LNCAP (cell line): Measurements from ENCODE around the gene DNAJC8.

Experiments used
- TF ChIP-seq, protein P1 (sequence below): fragments of 450-650 bp; IDR thresholded peaks from 2 replicates; pipeline ENCODE4 v1.5.1; 2017; ENCODE audit warnings: mild to moderate bottlenecking

Gene DNAJC8

DNA sequence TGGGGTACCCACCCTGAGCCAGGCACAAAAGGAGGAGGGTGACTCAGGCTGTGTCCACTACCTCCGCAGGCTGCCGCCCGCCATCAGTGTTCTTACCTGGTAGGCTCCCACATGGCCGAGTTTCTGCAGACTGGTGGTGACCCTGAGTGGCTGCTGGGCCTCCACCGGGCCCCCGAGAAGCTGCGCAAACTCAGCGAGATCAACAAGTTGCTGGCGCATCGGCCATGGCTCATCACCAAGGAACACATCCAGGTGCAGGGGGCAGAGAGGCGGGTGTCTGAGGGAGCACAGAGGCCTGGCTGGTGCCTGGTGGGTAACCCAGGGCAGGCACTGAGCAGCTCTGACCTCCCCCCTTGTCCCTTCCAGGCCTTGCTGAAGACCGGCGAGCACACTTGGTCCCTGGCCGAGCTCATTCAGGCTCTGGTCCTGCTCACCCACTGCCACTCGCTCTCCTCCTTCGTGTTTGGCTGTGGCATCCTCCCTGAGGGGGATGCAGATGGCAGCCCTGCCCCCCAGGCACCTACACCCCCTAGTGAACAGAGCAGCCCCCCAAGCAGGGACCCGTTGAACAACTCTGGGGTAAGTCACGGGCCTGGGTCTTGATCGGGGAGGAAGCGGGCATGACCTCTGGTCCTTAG lies 39.5 kb upstream of the DNAJC8 start:
- TF ChIP-seq, protein P1, sequence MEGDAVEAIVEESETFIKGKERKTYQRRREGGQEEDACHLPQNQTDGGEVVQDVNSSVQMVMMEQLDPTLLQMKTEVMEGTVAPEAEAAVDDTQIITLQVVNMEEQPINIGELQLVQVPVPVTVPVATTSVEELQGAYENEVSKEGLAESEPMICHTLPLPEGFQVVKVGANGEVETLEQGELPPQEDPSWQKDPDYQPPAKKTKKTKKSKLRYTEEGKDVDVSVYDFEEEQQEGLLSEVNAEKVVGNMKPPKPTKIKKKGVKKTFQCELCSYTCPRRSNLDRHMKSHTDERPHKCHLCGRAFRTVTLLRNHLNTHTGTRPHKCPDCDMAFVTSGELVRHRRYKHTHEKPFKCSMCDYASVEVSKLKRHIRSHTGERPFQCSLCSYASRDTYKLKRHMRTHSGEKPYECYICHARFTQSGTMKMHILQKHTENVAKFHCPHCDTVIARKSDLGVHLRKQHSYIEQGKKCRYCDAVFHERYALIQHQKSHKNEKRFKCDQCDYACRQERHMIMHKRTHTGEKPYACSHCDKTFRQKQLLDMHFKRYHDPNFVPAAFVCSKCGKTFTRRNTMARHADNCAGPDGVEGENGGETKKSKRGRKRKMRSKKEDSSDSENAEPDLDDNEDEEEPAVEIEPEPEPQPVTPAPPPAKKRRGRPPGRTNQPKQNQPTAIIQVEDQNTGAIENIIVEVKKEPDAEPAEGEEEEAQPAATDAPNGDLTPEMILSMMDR = no peak

DNA sequence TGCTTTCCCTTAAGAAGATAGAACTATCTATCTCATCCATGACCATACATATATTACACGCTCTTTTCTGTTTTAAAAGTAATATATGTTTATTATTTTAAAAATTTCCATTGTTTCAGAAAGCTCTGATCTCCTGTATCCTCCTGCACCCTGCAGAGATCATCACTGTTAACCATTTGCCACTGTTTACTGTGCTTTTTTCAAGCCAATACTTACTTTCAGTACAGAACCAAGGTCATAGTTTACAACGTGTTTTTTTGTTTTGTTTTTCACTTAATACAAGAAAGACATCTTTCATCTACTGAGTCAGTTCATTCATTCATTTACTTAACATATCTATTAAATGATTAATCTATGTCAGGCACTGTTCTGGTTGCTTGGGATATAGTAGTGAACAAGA lies 36.7 kb upstream of the DNAJC8 start:
- TF ChIP-seq, protein P1 = no peak

DNA sequence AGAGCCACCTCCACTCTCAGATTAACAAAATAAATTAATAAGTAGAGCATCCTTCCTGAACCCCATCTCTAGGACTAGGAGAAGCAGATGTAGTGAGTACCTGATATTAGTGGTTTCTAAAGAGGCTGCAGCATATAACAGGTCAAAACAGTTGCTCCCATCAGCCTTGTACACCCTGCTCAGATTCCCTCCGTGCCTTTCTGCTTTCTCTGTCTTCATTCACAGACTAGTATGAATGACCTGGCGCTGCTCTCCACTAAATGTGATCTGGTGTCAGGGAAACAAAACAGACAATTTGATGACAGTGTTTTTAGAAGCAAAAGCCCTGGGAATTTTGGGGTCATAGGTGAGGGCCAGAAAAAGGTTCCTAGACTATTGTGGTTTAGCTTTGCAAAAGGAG lies 34.8 kb upstream of the DNAJC8 start:
- TF ChIP-seq, protein P1 = no peak

DNA sequence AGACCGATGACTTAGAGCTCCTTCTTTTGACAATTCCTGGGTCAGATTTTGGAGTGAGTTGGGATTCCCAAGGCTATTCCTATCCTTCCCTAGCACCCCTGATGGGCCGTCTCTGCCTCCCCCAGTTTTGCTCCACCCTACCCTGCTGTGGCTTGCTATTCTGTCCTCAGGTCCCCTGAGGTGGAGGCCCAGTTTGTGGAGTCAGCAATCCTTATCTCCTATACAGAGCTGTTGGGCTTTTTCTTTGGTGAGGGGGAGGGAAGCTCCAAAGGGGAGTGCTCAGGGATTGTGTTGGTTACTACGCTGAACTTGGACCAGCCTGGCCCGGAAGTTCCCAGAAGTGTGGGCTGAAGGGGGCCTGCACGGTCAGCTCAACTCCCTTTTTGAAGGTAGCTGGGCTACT lies 34.1 kb upstream of the DNAJC8 start:
- TF ChIP-seq, protein P1 = no peak

DNA sequence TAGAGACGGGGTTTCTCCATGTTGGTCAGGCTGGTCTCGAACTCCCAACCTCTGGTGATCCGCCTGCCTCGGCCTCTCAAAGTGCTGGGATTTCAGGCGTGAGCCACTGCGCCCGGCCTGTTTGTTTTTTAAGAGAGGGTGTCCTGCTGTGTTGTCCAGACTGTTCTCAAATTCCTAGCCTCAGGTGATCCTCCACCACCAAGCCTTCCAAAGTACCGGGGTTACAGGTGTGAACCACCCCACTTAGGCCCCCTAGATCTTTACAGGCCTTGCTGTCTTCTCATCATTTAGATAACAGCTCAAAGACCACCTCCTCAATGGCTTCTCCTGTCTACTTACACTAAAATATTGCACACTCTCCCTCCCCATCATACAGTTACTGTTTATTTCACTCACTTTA lies 32.7 kb upstream of the DNAJC8 start:
- TF ChIP-seq, protein P1 = no peak

DNA sequence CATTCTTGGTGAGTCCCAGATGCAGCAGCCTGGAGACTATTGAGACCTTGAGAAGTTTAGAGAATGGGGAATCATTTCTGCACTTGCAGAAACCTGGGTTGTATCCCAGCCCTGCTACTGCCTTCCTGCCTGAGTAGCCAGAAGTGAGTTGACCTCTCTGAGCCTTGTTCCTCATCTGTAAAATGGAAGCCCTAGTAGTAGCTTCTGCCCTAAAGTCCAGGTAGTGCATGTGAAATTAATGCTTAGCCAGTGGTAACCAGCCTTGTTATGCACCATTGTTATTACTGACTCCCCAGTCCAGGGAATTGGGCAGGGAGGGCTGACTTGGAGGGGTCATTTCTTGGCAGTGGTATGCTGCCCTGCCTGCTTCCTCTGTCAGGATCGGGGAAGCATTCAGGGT lies 32.1 kb upstream of the DNAJC8 start:
- TF ChIP-seq, protein P1 = no peak

DNA sequence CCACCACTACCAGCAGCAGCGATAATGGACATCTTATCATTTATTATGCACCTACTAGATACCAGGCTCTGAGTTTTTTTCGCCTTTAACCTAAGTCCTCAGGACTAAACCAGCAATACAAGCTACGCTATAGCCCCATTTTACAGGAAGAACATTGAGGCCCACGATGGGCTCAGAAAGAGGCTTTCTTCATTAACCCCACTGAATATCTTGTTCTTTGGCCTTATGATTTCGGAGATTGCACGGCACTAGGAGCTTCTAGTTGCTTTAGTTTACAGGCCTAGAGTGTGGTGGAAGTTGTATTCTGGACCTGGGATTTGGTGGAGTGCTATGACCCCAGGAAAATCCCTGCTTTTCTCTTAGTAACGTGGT lies 28.0 kb upstream of the DNAJC8 start:
- TF ChIP-seq, protein P1 = no peak
